HepG2 (cell line): ENCODE measurements around the gene AKR1C4. TPM values are rescaled to one million over a fixed set of nuclear protein-coding genes. Genes with fewer than 3 reads are reported as not detected.

Experiments used
- ARNTL ChIP-seq: sonication (generic); formaldehyde crosslinking; IDR thresholded peaks from 2 replicates; pipeline ENCODE4 v1.4.0; 2020; ENCODE audit warnings: mild to moderate bottlenecking, missing genetic modification reagents
- BORCS8-MEF2B ChIP-seq: sonication (generic); formaldehyde crosslinking; IDR thresholded peaks from 2 replicates; pipeline ENCODE4 v1.8.0; 2022; ENCODE audit warnings: mild to moderate bottlenecking, missing genetic modification reagents
- CC2D1A ChIP-seq: sonication (generic); formaldehyde crosslinking; IDR thresholded peaks from 2 replicates; pipeline ENCODE4 v1.8.1; 2023; ENCODE audit warnings: mild to moderate bottlenecking, missing genetic modification reagents
- FOXP4 ChIP-seq: sonication (generic); formaldehyde crosslinking; IDR thresholded peaks from 2 replicates; pipeline ENCODE4 v1.4.0; 2020; ENCODE audit warnings: missing genetic modification reagents
- HNRNPUL1 ChIP-seq: fragments of 200-400 bp; formaldehyde crosslinking; IDR thresholded peaks from 2 replicates; pipeline ENCODE4 v1.6.1; 2017; ENCODE audit warnings: low read depth, mild to moderate bottlenecking, low read length, moderate library complexity
- HOXA3 ChIP-seq: sonication (generic); formaldehyde crosslinking; IDR thresholded peaks from 2 replicates; pipeline ENCODE4 v1.5.0; 2020; ENCODE audit warnings: missing genetic modification reagents
- IRX3 ChIP-seq: sonication (generic); formaldehyde crosslinking; IDR thresholded peaks from 2 replicates; pipeline ENCODE4 v1.8.1; 2023; ENCODE audit warnings: mild to moderate bottlenecking, low read depth, missing genetic modification reagents, borderline replicate concordance
- JUNB ChIP-seq: sonication (generic); formaldehyde crosslinking; IDR thresholded peaks from 2 replicates; pipeline ENCODE4 v1.8.0; 2022; ENCODE audit warnings: missing genetic modification reagents, mild to moderate bottlenecking, borderline replicate concordance
- KAT2B ChIP-seq: fragments of 150-350 bp; IDR thresholded peaks from 2 replicates; pipeline ENCODE4 v1.6.1; 2014; ENCODE audit warnings: low read depth, low read length, borderline replicate concordance
- KLF11 ChIP-seq: IDR thresholded peaks from 2 replicates; pipeline ENCODE4 v1.6.1; 2016; ENCODE audit warnings: missing compliant biosample characterization
- MEIS2 ChIP-seq: sonication (generic); formaldehyde crosslinking; IDR thresholded peaks from 2 replicates; pipeline ENCODE4 v1.9.0; 2021; ENCODE audit warnings: mild to moderate bottlenecking, missing genetic modification reagents
- MXD1 ChIP-seq: sonication (generic); formaldehyde crosslinking; IDR thresholded peaks from 2 replicates; pipeline ENCODE4 v1.4.0; 2020; ENCODE audit warnings: mild to moderate bottlenecking, missing genetic modification reagents
- PCBP1 ChIP-seq: fragments of 200-400 bp; formaldehyde crosslinking; IDR thresholded peaks from 2 replicates; pipeline ENCODE4 v1.6.1; 2017; ENCODE audit warnings: mild to moderate bottlenecking, low read depth, low read length, borderline replicate concordance
- RCOR2 ChIP-seq: IDR thresholded peaks from 2 replicates; pipeline ENCODE4 v1.6.1; 2016; ENCODE audit warnings: missing biosample characterization, missing genetic modification reagents
- SATB2 ChIP-seq: sonication (generic); formaldehyde crosslinking; IDR thresholded peaks from 2 replicates; pipeline ENCODE4 v1.5.0; 2020; ENCODE audit warnings: missing genetic modification reagents
- SMYD3 ChIP-seq: sonication (generic); formaldehyde crosslinking; IDR thresholded peaks from 2 replicates; pipeline ENCODE4 v1.8.1; 2023; ENCODE audit warnings: mild to moderate bottlenecking, missing genetic modification reagents
- SPEN ChIP-seq: sonication (generic); formaldehyde crosslinking; IDR thresholded peaks from 2 replicates; pipeline ENCODE4 v1.5.1; 2020; ENCODE audit warnings: low read depth, mild to moderate bottlenecking, missing genetic modification reagents
- ZBTB33 ChIP-seq: sonication (generic); formaldehyde crosslinking; IDR thresholded peaks from 2 replicates; pipeline ENCODE4 v1.4.0; 2020; ENCODE audit warnings: missing genetic modification reagents
- ZMYM3 ChIP-seq: sonication (generic); formaldehyde crosslinking; IDR thresholded peaks from 2 replicates; pipeline ENCODE4 v1.5.1; 2020; ENCODE audit warnings: mild to moderate bottlenecking, missing genetic modification reagents
- ZNF101 ChIP-seq: sonication (generic); formaldehyde crosslinking; IDR thresholded peaks from 2 replicates; pipeline ENCODE4 v1.4.0; 2020; ENCODE audit warnings: mild to moderate bottlenecking, low read depth, missing genetic modification reagents, borderline replicate concordance
- ZNF354B ChIP-seq: sonication (generic); formaldehyde crosslinking; IDR thresholded peaks from 2 replicates; pipeline ENCODE4 v1.8.0; 2022; ENCODE audit warnings: mild to moderate bottlenecking, missing genetic modification reagents
- ZNF780A ChIP-seq: sonication (generic); formaldehyde crosslinking; IDR thresholded peaks from 2 replicates; pipeline ENCODE4 v1.8.0; 2022; ENCODE audit warnings: mild to moderate bottlenecking, missing genetic modification reagents, moderate library complexity
- ZNF788 ChIP-seq: sonication (generic); formaldehyde crosslinking; IDR thresholded peaks from 2 replicates; pipeline ENCODE4 v1.5.0; 2020; ENCODE audit warnings: mild to moderate bottlenecking, missing genetic modification reagents, borderline replicate concordance
- polyA plus RNA-seq, 8 experiments: library from polyadenylated mRNA; depleted of rRNA in 3 of 8; stranded (reverse) in 7 of 8; unstranded in 1 of 8; fragments of >200 nt; fragmentation: Illumina TruSeq in 4 of 8; extraction: Trizol in 4 of 8; gene quantifications; 2 replicates each; pipeline versions ENCODE4 v1.2.1 to v1.2.3, GENCODE V29; 2011 to 2016; ENCODE audit warnings: low read depth in 4 of 8, missing spikeins in 1 of 8, mixed read lengths in 1 of 8; ENCODE audit not compliant: insufficient read depth in 1 of 8
- total RNA-seq, 5 experiments: library from RNA; depleted of rRNA; stranded (reverse); fragments of >200 nt; fragmentation: Illumina TruSeq; extraction: Trizol; gene quantifications; 2 replicates each; pipeline ENCODE4 v1.2.3, GENCODE V29; 2016; ENCODE audit warnings: low read depth in 1 of 5
- TF ChIP-seq, protein P1 (sequence below): IDR thresholded peaks from 2 replicates; pipeline ENCODE4 v1.6.1; 2016; ENCODE audit warnings: mild to moderate bottlenecking
- TF ChIP-seq, protein P2 (sequence below): sonication (generic); formaldehyde crosslinking; IDR thresholded peaks from 2 replicates; pipeline ENCODE4 v1.8.0; 2022; ENCODE audit warnings: mild to moderate bottlenecking, missing genetic modification reagents; ENCODE audit not compliant: insufficient replicate concordance

AKR1C4 gene
- total and polyA plus RNA-seq, 2 of the 13 experiments (the other 11 are each of a cell fraction or from before 2014, with no cell fraction given) = 0.18 to 1.3 TPM

DNA sequence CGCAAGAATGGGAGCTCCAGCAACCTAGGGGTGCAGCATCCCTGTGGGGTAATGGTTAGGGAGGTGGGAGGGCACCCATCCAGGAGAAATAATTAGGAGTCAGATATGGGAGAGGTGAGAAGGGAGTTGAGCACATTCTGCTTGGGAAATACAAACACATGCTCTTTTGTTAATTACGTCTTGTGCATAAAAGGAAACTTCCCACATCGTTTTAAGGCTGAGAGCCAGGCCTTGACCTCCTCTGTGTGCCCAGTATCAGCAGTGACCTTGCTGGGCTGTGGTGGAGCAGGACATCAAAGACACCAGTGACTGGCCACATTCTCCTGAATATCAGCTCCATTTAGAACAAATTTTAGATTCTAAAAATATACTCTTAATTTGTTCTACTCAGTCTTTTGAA lies 22.6 kb downstream of the AKR1C4 start (continued):
- no peak for TF ChIP-seq ZBTB33 (CRISPR knock-in tag)
- TF ChIP-seq, protein P1, sequence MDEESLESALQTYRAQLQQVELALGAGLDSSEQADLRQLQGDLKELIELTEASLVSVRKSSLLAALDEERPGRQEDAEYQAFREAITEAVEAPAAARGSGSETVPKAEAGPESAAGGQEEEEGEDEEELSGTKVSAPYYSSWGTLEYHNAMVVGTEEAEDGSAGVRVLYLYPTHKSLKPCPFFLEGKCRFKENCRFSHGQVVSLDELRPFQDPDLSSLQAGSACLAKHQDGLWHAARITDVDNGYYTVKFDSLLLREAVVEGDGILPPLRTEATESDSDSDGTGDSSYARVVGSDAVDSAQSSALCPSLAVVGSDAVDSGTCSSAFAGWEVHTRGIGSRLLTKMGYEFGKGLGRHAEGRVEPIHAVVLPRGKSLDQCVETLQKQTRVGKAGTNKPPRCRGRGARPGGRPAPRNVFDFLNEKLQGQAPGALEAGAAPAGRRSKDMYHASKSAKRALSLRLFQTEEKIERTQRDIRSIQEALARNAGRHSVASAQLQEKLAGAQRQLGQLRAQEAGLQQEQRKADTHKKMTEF (CRISPR knock-in tag) = peak; percentile 64
- no peak for TF ChIP-seq MEIS2 (CRISPR knock-in tag)
- peak; percentile 68; the same call in 1 of the 2 replicates for TF ChIP-seq FOXP4
- no peak for TF ChIP-seq HNRNPUL1
- no peak for TF ChIP-seq ZNF780A (CRISPR knock-in tag)
- no peak for TF ChIP-seq JUNB (CRISPR knock-in tag)
- no peak for TF ChIP-seq ARNTL
- no peak for TF ChIP-seq SPEN (CRISPR knock-in tag)
- TF ChIP-seq HOXA3 = 0 out of 2 replicates have a peak, but pooled peaks have one; percentile 30
- no peak for TF ChIP-seq ZNF101 (CRISPR knock-in tag)
- TF ChIP-seq BORCS8-MEF2B (CRISPR knock-in tag) = no peak
- TF ChIP-seq RCOR2 (CRISPR knock-in tag) = no peak
- TF ChIP-seq IRX3 (CRISPR knock-in tag) = no peak
- TF ChIP-seq MXD1 = no peak
- no peak for TF ChIP-seq CC2D1A (CRISPR knock-in tag)
- TF ChIP-seq KAT2B = no peak
- TF ChIP-seq SATB2 = 0 out of 2 replicates have a peak, but pooled peaks have one; percentile 27
- TF ChIP-seq ZNF354B (CRISPR knock-in tag) = no peak
- TF ChIP-seq, protein P2, sequence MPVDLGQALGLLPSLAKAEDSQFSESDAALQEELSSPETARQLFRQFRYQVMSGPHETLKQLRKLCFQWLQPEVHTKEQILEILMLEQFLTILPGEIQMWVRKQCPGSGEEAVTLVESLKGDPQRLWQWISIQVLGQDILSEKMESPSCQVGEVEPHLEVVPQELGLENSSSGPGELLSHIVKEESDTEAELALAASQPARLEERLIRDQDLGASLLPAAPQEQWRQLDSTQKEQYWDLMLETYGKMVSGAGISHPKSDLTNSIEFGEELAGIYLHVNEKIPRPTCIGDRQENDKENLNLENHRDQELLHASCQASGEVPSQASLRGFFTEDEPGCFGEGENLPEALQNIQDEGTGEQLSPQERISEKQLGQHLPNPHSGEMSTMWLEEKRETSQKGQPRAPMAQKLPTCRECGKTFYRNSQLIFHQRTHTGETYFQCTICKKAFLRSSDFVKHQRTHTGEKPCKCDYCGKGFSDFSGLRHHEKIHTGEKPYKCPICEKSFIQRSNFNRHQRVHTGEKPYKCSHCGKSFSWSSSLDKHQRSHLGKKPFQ = no peak
- no peak for TF ChIP-seq PCBP1
- 0 out of 2 replicates have a peak, but pooled peaks have one; percentile 22 for TF ChIP-seq ZMYM3 (CRISPR knock-in tag)
- TF ChIP-seq ZNF788 (CRISPR knock-in tag) = no peak
- TF ChIP-seq SMYD3 = no peak
- no peak for TF ChIP-seq KLF11
